ENCODE measurements around the gene CFAP161. TPM values are rescaled to one million over a fixed set of nuclear protein-coding genes. Genes with fewer than 3 reads are reported as not detected.

The CFAP161 gene
- total and polyA plus RNA-seq, 2 experiments from 2014 or later = 0.13 TPM; not detected in 1

DNA sequence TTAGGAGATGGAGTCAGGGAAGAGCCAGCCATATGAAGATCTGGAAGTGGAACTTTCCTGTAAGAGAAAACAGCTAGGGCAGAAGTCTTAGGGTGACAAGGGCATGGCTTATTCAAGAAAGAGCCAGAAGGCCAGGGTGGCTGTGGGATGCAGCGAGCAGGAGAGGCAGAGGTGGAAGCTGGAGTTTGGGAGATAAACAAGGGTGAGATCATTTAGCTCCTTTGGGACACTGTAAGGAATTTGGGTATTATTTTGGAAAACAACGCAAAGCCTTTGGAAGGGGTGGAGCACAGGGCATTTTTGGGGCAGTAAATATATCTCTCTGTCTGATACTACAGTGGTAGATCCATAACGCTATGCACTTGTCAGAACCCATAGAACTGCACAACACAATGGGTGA, 57.6 kb downstream of the CFAP161 start (continued):
- TF ChIP-seq, protein P1, sequence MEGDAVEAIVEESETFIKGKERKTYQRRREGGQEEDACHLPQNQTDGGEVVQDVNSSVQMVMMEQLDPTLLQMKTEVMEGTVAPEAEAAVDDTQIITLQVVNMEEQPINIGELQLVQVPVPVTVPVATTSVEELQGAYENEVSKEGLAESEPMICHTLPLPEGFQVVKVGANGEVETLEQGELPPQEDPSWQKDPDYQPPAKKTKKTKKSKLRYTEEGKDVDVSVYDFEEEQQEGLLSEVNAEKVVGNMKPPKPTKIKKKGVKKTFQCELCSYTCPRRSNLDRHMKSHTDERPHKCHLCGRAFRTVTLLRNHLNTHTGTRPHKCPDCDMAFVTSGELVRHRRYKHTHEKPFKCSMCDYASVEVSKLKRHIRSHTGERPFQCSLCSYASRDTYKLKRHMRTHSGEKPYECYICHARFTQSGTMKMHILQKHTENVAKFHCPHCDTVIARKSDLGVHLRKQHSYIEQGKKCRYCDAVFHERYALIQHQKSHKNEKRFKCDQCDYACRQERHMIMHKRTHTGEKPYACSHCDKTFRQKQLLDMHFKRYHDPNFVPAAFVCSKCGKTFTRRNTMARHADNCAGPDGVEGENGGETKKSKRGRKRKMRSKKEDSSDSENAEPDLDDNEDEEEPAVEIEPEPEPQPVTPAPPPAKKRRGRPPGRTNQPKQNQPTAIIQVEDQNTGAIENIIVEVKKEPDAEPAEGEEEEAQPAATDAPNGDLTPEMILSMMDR (conservative IDR thresholded peaks at IDR 0.05; ENCODE audit: low read depth in 2 of 2) = no peak

DNA sequence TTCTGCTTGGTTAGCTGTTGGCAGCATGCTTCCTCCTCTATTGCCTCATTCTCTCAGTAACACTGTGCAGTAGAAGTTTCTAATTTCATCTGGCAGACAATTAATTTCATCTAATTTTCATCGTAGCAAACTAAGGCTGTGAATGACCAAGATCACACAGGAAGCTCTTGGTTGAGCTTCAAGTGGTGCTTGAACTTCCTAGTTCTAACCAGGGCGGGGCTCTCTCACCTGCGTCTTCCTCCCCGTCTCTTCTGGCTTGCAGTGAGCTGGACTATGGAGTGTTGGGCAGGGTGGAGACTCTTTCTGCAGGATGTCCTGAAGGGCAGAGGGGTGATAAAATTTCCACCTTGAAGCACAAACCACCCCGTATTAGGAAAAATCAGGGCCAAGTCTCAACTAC, 60.7 kb downstream of the CFAP161 start:
- Histone ChIP-seq H3K79me2 (replicated peaks; ENCODE audit: insufficient read depth) (no peaks in the 10 kb centered on the region), H3K4me3 (no peak overlapping the region), H3K4me2 (no peak overlapping the region), H3K36me3 (ENCODE audit: insufficient read depth) (no peaks in the 10 kb centered on the region), H3K9me2 (ENCODE audit: insufficient read depth) (no peaks in the 10 kb centered on the region; the same call in 1 of the 2 replicates), H3F3A (replicated peaks; ENCODE audit: low read depth) (no peaks in the 10 kb centered on the region), H3K4me1 (ENCODE audit: insufficient read depth) (no peaks in the 10 kb centered on the region), H2AFZ (peak overlapping the region; percentile 52; the same call in 1 of the 2 replicates), H3K27ac (ENCODE audit: low read depth) (no peak overlapping the region), H4K20me1 (replicated peaks; ENCODE audit: insufficient read depth) (no peaks in the 10 kb centered on the region), H3K27me3 (ENCODE audit: insufficient read depth) (no peaks in the 10 kb centered on the region)
- ATAC-seq = peak; percentile 53
- Mint-ChIP-seq H3K27me3 (ENCODE audit: insufficient read depth, low read depth, poor library complexity) (peaks cover 8% of the 10 kb centered on the region), H3K36me3 (ENCODE audit: low read depth) (no peaks in the 10 kb centered on the region), H3K9me3 (no peaks in the 10 kb centered on the region; the same call in 2 of the 3 replicates), H3K27ac (no peak overlapping the region), H3K4me1 (peaks cover 2% of the 10 kb centered on the region; the same call in 1 of the 3 replicates), H3K4me3 (no peak overlapping the region)
- DNase-seq (ENCODE audit: low spot score) = no peak
- TF ChIP-seq, protein P2, sequence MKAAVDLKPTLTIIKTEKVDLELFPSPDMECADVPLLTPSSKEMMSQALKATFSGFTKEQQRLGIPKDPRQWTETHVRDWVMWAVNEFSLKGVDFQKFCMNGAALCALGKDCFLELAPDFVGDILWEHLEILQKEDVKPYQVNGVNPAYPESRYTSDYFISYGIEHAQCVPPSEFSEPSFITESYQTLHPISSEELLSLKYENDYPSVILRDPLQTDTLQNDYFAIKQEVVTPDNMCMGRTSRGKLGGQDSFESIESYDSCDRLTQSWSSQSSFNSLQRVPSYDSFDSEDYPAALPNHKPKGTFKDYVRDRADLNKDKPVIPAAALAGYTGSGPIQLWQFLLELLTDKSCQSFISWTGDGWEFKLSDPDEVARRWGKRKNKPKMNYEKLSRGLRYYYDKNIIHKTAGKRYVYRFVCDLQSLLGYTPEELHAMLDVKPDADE (IDR thresholded peaks at IDR 0.05) = no peak
- TF ChIP-seq POLR2AphosphoS5 (IDR thresholded peaks at IDR 0.05; ENCODE audit: low read depth) (no peak), ZNF114 (CRISPR knock-in tag; IDR thresholded peaks at IDR 0.05) (no peak)
- TF ChIP-seq, protein P1 (conservative IDR thresholded peaks at IDR 0.05; ENCODE audit: low read depth in 2 of 2) = 0 out of 4 replicates have a peak, but pooled peaks of 1 of the 2 experiments have one; percentile 11
- TF ChIP-seq, protein P3, sequence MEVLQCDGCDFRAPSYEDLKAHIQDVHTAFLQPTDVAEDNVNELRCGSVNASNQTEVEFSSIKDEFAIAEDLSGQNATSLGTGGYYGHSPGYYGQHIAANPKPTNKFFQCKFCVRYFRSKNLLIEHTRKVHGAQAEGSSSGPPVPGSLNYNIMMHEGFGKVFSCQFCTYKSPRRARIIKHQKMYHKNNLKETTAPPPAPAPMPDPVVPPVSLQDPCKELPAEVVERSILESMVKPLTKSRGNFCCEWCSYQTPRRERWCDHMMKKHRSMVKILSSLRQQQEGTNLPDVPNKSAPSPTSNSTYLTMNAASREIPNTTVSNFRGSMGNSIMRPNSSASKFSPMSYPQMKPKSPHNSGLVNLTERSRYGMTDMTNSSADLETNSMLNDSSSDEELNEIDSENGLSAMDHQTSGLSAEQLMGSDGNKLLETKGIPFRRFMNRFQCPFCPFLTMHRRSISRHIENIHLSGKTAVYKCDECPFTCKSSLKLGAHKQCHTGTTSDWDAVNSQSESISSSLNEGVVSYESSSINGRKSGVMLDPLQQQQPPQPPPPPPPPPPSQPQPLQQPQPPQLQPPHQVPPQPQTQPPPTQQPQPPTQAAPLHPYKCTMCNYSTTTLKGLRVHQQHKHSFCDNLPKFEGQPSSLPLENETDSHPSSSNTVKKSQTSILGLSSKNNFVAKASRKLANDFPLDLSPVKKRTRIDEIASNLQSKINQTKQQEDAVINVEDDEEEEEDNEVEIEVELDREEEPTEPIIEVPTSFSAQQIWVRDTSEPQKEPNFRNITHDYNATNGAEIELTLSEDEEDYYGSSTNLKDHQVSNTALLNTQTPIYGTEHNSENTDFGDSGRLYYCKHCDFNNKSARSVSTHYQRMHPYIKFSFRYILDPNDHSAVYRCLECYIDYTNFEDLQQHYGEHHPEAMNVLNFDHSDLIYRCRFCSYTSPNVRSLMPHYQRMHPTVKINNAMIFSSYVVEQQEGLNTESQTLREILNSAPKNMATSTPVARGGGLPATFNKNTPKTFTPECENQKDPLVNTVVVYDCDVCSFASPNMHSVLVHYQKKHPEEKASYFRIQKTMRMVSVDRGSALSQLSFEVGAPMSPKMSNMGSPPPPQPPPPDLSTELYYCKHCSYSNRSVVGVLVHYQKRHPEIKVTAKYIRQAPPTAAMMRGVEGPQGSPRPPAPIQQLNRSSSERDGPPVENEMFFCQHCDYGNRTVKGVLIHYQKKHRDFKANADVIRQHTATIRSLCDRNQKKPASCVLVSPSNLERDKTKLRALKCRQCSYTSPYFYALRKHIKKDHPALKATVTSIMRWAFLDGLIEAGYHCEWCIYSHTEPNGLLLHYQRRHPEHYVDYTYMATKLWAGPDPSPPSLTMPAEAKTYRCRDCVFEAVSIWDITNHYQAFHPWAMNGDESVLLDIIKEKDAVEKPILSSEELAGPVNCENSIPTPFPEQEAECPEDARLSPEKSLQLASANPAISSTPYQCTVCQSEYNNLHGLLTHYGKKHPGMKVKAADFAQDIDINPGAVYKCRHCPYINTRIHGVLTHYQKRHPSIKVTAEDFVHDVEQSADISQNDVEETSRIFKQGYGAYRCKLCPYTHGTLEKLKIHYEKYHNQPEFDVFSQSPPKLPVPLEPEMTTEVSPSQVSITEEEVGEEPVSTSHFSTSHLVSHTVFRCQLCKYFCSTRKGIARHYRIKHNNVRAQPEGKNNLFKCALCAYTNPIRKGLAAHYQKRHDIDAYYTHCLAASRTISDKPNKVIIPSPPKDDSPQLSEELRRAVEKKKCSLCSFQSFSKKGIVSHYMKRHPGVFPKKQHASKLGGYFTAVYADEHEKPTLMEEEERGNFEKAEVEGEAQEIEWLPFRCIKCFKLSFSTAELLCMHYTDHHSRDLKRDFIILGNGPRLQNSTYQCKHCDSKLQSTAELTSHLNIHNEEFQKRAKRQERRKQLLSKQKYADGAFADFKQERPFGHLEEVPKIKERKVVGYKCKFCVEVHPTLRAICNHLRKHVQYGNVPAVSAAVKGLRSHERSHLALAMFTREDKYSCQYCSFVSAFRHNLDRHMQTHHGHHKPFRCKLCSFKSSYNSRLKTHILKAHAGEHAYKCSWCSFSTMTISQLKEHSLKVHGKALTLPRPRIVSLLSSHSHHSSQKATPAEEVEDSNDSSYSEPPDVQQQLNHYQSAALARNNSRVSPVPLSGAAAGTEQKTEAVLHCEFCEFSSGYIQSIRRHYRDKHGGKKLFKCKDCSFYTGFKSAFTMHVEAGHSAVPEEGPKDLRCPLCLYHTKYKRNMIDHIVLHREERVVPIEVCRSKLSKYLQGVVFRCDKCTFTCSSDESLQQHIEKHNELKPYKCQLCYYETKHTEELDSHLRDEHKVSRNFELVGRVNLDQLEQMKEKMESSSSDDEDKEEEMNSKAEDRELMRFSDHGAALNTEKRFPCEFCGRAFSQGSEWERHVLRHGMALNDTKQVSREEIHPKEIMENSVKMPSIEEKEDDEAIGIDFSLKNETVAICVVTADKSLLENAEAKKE (CRISPR knock-in tag; IDR thresholded peaks at IDR 0.05) = no peak

Measured in GM23338 (cell line).